NCI-H2107 treated with DMSO at 0.1 percent for 48 hours (cell line): Measurements from ENCODE around the gene RRAGD.
"Not testable (repeated sequence)": the region's sequence is repeated elsewhere in the genome, so short reads cannot be mapped to it uniquely, and the experiment has no call there.

ENCODE experiments used
- DNase-seq: peaks from one replicate; lab custom pipeline; 2025; ENCODE audit not compliant: unreplicated experiment; lab: John Stamatoyannopoulos, UW

The RRAGD gene

DNA sequence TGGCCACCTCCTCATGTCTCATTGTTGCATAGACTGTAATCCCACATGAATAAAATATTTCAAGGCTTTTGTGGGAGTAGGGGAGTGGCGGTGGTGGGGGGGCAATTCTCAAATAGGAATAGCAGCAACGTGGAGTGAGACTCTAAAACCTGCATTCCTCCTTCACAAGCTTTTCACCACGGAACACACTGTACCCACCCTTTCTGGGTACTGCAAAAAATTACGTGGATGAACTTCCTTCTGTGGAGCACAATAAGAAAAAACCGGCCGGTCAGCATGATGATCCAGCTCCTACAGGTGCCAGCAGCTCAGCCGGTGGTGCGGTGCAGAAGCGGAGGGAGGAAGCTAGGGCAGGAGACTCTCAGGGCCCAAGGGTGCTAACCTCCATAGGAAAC lies 930 bp upstream of the RRAGD start:
- no peak for DNase-seq

DNA sequence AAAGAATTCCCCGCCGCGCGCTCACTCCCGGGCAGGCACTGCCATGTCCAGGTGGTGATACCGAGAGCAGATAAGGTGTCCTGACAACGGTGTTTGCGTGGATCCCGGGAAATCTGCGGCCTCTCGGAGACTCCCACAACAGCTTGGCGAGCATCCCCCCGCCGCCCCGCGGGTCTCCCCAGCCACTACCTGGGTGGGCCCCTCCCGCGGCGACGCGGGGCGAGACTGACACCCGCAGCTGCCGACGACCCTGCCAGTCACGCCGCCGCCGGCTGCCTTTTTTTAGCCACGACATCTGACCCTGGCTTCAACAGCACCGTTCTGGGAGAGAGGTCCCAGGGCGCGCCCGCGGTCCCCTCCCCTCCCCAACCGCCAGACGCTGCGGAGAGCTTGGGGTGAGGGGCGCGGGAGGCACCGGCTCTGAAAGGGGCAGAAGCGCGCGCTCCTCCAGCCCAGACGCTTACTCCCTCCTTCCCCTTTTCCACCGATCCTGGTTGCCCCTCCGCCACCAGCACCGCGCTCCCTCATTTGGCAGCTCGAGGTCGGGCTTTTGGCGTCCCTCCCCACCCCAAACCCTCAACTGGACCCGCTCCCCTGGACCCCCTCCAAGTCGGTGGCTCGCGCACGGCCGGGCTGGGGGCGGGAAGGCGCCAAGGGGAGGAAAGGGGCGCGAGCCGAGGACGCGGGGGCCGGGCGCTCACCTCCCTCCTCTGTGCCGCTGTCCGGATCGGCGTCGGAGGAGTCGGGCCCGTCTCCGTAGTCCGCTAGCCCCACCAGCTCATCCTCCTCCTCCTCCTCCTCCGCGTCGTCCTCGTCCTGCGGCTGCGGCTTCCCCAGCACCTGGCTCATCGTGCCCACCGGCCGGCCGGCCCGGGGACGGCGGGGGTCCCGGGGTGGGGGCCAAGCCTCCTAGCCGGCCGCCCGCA lies 665 bp downstream of the RRAGD start:
- no peak for DNase-seq

GRCh38 chr6:89410788-89411144 lies 1.3 kb downstream of the RRAGD start:
- DNase-seq = no peak

DNA sequence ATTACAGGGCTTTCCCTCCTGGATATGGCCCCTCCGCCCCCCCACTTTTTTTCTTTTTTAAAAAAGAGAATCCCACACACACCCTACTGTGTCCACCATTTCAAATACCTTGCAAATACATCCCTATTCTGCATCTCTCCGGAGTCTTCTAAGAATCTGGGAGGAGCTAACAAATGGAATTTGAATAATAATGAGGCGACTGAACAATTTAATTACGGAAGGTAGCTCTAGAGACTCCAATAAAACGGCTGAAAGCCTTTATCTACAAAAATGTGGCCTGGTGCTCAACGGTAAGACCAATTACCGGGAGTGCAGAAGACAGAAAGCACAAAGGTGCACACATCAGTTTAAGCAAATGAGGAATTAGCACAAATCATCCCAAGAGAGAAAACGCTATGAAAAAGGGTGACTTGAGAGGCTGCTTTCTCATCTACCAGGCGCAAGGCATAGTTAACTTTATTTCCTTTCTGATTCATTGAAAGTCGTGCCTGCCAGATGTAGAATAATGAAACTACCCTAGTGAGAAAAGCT lies 1.8 kb downstream of the RRAGD start:
- no peak for DNase-seq

DNA sequence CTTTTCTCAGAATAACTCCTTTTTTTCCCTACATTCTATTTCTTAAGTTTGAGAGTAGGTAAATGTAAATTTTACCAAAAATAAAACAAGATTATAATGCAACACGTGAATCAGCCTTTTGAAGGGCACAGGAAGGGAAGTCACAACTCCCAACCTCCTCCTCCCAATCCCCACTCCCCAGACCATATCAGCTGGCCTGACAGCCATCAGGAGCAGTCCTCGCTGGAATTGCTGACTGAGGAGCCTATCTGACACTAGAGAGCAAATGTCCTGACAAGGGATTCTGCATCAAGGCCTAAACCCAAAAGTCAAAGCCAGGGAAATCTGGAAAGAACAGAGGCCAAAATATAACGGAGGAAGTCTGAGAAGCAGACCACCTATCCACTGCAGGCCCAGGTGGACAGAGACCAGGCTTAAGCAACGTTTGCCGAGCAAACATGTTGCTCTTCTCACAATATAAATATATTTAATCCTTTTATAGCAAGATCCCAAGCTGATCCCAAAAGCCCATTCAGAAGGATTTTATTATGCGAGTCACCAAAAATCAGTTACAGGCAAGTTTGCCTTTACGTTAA lies 2.5 kb downstream of the RRAGD start:
- no peak for DNase-seq

DNA sequence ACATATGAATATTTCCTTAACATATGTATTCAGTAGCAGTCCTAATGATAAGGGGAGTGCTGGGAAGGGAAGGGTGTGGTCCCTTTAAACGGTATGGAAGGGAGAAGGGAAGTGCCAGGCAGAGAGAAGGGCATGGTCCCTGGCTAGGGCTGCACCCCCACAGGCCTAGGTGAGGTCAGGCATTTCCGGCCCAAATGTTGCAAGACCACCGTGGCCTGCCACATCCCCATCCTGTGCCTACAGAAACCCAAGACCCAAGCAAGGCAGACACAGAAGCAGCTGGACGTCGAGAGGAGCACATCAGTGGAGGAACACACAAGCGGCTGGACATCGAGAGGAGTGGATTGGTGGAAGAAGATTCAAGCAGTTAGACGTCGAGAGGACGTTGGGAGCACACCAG lies 5.9 kb downstream of the RRAGD start:
- no peak for DNase-seq

- no peak for DNase-seq
Measured at GRCh38 chr6:89404512-89404911, 7.6 kb downstream of the RRAGD start.

GRCh38 chr6:89402776-89403175 lies 9.3 kb downstream of the RRAGD start:
- no peak for DNase-seq

GRCh38 chr6:89400912-89401399 lies 11.1 kb downstream of the RRAGD start:
- no peak for DNase-seq

DNA sequence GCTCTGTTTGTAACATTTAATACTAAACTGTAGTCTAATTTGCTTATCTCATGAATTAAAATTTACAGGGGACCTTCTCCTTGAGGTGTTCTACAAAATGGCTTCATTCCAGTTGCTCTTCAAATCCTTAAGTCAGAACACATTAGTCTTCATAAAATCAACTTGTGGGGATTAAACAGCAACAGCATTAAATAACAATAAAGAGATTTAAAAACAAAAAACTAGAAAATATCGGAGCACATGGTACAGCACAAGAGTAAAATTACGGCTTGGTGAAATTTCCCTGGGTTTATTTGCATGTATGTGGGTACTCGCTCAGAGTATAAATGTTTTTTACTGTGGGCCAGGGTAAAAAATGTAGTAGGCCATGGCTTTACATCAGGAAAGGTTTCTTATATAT lies 12.0 kb downstream of the RRAGD start:
- DNase-seq = no peak

GRCh38 chr6:89398762-89399525 lies 13.1 kb downstream of the RRAGD start:
- no peak for DNase-seq

DNA sequence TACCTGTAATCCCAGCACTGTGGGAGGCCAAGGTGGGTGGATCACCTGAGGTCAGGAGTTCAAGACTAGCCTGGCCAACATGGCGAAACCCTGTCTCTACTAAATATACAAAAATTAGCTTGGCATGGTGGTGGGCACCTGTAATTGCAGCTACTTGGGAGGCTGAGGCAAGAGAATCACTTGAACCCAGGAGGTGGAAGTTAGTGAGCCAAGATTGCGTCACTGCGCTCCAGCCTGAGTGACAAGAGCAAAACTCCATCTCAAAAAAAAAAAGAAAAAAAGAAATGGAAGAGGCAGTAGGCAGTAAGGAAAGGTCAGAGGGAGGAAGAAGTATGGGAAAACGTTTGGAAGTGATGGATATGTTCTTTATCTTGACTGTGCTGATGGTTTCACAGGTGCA lies 14.2 kb downstream of the RRAGD start:
- DNase-seq = not testable (repeated sequence)

- DNase-seq = no peak
Measured at GRCh38 chr6:89393659-89394058, 18.4 kb downstream of the RRAGD start.

GRCh38 chr6:89392823-89393222 lies 19.2 kb downstream of the RRAGD start:
- no peak for DNase-seq

- DNase-seq = no peak
Measured at GRCh38 chr6:89388846-89389245, 23.2 kb downstream of the RRAGD start.

GRCh38 chr6:89387516-89388201 lies 24.4 kb downstream of the RRAGD start:
- no peak for DNase-seq

DNA sequence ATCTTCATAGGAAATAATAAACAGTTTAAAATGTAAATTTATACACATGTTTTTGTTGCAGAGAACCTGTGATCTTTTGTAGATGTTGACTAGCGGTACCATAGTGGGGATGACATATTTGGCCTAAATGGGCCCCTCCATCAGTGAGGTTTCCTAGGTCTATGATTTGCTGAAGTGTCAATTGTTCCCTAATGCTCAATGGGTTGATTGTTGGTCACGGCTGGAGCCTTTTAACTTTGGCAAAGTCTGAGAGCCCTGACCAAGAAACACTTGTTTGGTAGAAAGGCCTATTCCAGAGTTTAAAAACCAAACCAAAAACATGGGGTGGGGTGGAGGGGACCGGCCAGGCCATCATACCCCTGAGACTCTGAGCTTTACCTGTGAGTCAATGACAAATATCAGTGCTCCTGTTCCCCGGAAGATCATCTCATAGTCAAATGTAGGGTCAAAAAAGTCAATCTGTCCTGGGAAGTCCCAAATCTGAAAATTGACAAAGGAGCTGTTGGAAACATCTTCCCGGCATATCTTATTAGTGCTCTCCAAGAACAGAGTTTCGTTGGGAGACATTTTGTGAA lies 25.1 kb downstream of the RRAGD start:
- DNase-seq = no peak

GRCh38 chr6:89385846-89386245 lies 26.2 kb downstream of the RRAGD start:
- no peak for DNase-seq

DNA sequence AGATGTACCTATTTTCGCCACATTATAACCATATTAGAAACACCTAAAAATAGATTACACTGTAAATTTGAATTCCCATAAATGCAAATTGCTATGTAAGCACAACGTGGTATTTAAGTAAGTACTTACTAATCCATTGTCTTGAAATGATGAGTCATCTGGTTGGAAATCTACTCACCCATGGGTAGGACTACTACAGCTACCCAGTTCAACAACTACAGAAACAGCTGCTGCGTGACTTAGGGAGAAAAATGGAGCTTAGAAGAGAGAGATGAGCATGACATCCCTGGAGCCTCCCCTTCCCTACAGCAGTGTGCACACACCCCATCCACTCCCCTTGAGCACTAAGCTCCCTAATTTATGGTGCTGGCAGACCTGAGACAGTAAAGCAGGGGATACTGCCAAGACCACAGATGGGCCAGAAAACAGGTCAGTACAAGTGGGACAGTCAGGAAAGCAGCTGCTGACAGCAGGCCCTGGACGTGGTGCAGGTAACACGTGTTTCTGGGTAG lies 26.9 kb downstream of the RRAGD start:
- DNase-seq = no peak

DNA sequence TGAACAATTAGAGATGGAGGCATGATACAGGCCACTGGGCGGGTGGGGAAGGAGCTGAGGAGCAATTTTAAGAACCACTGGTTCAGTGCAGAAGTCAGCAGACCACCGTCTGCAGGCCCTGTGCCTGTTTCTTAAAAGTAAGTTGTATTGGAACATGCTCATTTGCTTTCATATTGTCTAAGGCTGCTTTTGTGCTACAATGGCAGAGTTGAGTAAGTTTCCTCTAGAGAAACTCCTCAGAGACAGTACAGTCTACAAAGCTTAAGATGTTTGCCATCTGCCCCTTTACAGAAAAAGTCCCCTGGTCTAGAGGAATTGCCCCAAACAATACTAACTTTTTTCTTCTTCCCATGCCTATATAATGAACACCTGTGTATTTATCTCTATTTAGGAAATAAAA lies 31.0 kb downstream of the RRAGD start:
- DNase-seq = no peak
